HepG2 (cell line): ENCODE data around the gene HUNK. TPM values are rescaled to one million over a fixed set of nuclear protein-coding genes. Genes with fewer than 3 reads are reported as not detected.

Source experiments
- ATAC-seq: fragments of 200-7000 bp; cut with Tn5 transposase; 3 replicates; pipeline ENCODE4 v1.9.1; 2020; ENCODE audit warnings: mild to moderate bottlenecking, moderate library complexity
- BruUV-seq: library from RNA; stranded (reverse); fragments of 400-500 nt; replicated peaks from 2 replicates; lab custom pipeline; 2021; lab: Mats Ljungman, UMichigan
- CTCF ChIA-PET: fragments of 300-600 bp; formaldehyde crosslinking; extraction: SDS; loops from one replicate; lab custom pipeline; 2021; ENCODE audit warnings: low total read pairs, inconsistent platforms, low intra/inter-chr PET ratio; lab: Yijun Ruan, JAX
- POLR2A ChIA-PET: fragments of 350-600 bp; sonication (Branson Sonifier 250); formaldehyde crosslinking; loops from one replicate; lab custom pipeline; 2020; ENCODE audit warnings: antibody characterized with exemption, inconsistent platforms; lab: Yijun Ruan, JAX
- DNase-seq: peaks from one replicate; pipeline ENCODE4 v3.0.0-alpha.2; 2015; ENCODE audit warnings: low spot score
- FAIRE-seq: peaks from 3 replicates; lab custom pipeline; 2011; peaks lifted over from hg19 to GRCh38; lab: Jason Lieb, UNC
- H2AFZ ChIP-seq: one replicate; pipeline ENCODE4 v1.6.1; 2011; ENCODE audit warnings: low read length, inconsistent platforms
- H3K27ac ChIP-seq: fragments of 300-600 bp; 3 replicates; pipeline ENCODE4 v1.8.0; 2011; ENCODE audit warnings: mixed run types, mild to moderate bottlenecking, mixed read lengths, low read length, inconsistent platforms; ENCODE audit not compliant: insufficient read depth; ENCODE audit errors: extremely low read length
- H3K27me3 ChIP-seq, 2 experiments: fragments of 200-600 bp in 1 of 2; 2 replicates in 1 of 2; 3 replicates in 1 of 2; pipeline versions ENCODE4 v1.6.0 to v1.8.0; 2011; ENCODE audit warnings: low read length in 2 of 2, mild to moderate bottlenecking in 2 of 2, moderate library complexity in 2 of 2, inconsistent platforms in 1 of 2; ENCODE audit not compliant: insufficient read depth in 2 of 2, control insufficient read depth in 1 of 2
- H3K36me3 ChIP-seq, 2 experiments: fragments of 200-600 bp in 1 of 2; replicated peaks in 1 of 2; 2 replicates in 1 of 2; 3 replicates in 1 of 2; pipeline versions ENCODE4 v1.5.1 to v1.8.0; 2011; ENCODE audit warnings: low read length in 2 of 2, inconsistent platforms in 1 of 2; ENCODE audit not compliant: insufficient read depth in 2 of 2, control insufficient read depth in 1 of 2
- H3K4me1 ChIP-seq: 2 replicates; pipeline ENCODE4 v1.5.1; 2012; ENCODE audit warnings: low read length, inconsistent platforms; ENCODE audit not compliant: insufficient read depth
- H3K4me2 ChIP-seq: 2 replicates; pipeline ENCODE4 v1.6.0; 2011; ENCODE audit warnings: low read depth, low read length, inconsistent platforms
- H3K4me3 ChIP-seq, 3 experiments: fragments of 200-600 bp in 1 of 3; sonication (generic), shearing (Covaris generic) in 1 of 3; replicated peaks in 1 of 3; 2 replicates each; pipeline ENCODE4 v1.5.1; 2011 to 2016; ENCODE audit warnings: low read length in 3 of 3, inconsistent platforms in 2 of 3, low read depth in 2 of 3, mild to moderate bottlenecking in 2 of 3, control low read depth in 1 of 3, mixed read lengths in 1 of 3; ENCODE audit not compliant: insufficient read depth in 1 of 3
- H3K79me2 ChIP-seq: one replicate; pipeline ENCODE4 v1.6.1; 2011; ENCODE audit warnings: low read length, inconsistent platforms; ENCODE audit not compliant: insufficient read depth
- H3K9ac ChIP-seq: 2 replicates; pipeline ENCODE4 v1.6.0; 2011; ENCODE audit warnings: mild to moderate bottlenecking, low read depth, low read length, inconsistent platforms; ENCODE audit not compliant: insufficient read depth
- H3K9me3 ChIP-seq: 2 replicates; pipeline ENCODE4 v1.5.1; 2012; ENCODE audit warnings: mild to moderate bottlenecking, low read length
- H4K20me1 ChIP-seq: 2 replicates; pipeline ENCODE4 v1.6.0; 2011; ENCODE audit warnings: inconsistent platforms, mild to moderate bottlenecking, low read length, moderate library complexity; ENCODE audit not compliant: insufficient read depth
- ATF2 ChIP-seq: sonication (generic); formaldehyde crosslinking; IDR thresholded peaks from 2 replicates; pipeline ENCODE4 v1.4.0; 2020; ENCODE audit warnings: missing genetic modification reagents
- GATAD2A ChIP-seq: IDR thresholded peaks from 2 replicates; pipeline ENCODE4 v1.6.1; 2016
- KAT2B ChIP-seq: fragments of 150-350 bp; IDR thresholded peaks from 2 replicates; pipeline ENCODE4 v1.6.1; 2014; ENCODE audit warnings: low read depth, low read length, borderline replicate concordance
- KLF12 ChIP-seq: sonication (generic); formaldehyde crosslinking; IDR thresholded peaks from 2 replicates; pipeline ENCODE4 v1.4.0; 2020; ENCODE audit warnings: missing genetic modification reagents, borderline replicate concordance
- NFE2L1 ChIP-seq: sonication (generic); formaldehyde crosslinking; IDR thresholded peaks from 2 replicates; pipeline ENCODE4 v1.4.0; 2020; ENCODE audit warnings: missing genetic modification reagents, mild to moderate bottlenecking, borderline replicate concordance
- NONO ChIP-seq, 2 experiments: fragments of 450-650 bp in 1 of 2; sonication (generic) in 1 of 2; formaldehyde crosslinking in 1 of 2; IDR thresholded peaks in 1 of 2; conservative IDR thresholded peaks in 1 of 2; 2 replicates each; pipeline versions ENCODE4 v1.6.1 to v1.8.0; 2017 to 2022; ENCODE audit warnings: mild to moderate bottlenecking in 1 of 2, missing genetic modification reagents in 1 of 2, moderate library complexity in 1 of 2
- PAF1 ChIP-seq: IDR thresholded peaks from 2 replicates; pipeline ENCODE4 v1.6.1; 2016; ENCODE audit warnings: missing genetic modification reagents, missing compliant biosample characterization
- PHF20 ChIP-seq: sonication (generic); formaldehyde crosslinking; IDR thresholded peaks from 2 replicates; pipeline ENCODE4 v1.5.0; 2020; ENCODE audit warnings: mild to moderate bottlenecking, missing genetic modification reagents
- SRY ChIP-seq: sonication (generic); formaldehyde crosslinking; IDR thresholded peaks from 2 replicates; pipeline ENCODE4 v1.8.0; 2022; ENCODE audit warnings: mild to moderate bottlenecking, missing genetic modification reagents
- ZNF33A ChIP-seq: sonication (generic); formaldehyde crosslinking; IDR thresholded peaks from 2 replicates; pipeline ENCODE4 v1.5.1; 2020; ENCODE audit warnings: missing genetic modification reagents, mild to moderate bottlenecking, moderate library complexity, borderline replicate concordance
- WGBS: methylation state at CpG from one replicate; pipeline ENCODE4 v1.1.6; 2017; ENCODE audit warnings: low lambda C conversion rate; 5-methylcytosine and 5-hydroxymethylcytosine counted together
- in situ Hi-C: cut with HindIII; loops from 2 replicates; pipeline ENCODE4 v1.10.0; 2017; ENCODE audit warnings: low pct_unique_long_range_greater_than_20kb; ENCODE audit not compliant: extremely low pct_ligation_motif_present
- intact Hi-C: fragments of 100-400 bp; cut with micrococcal nuclease; formaldehyde crosslinking; loops from one replicate; pipeline ENCODE4 v1.10.0; 2022; ENCODE audit not compliant: unreplicated experiment
- polyA plus RNA-seq, 8 experiments: library from polyadenylated mRNA; depleted of rRNA in 3 of 8; stranded (reverse) in 7 of 8; unstranded in 1 of 8; fragments of >200 nt; fragmentation: Illumina TruSeq in 4 of 8; extraction: Trizol in 4 of 8; gene quantifications; 2 replicates each; pipeline versions ENCODE4 v1.2.1 to v1.2.3, GENCODE V29; 2011 to 2016; ENCODE audit warnings: low read depth in 4 of 8, missing spikeins in 1 of 8, mixed read lengths in 1 of 8; ENCODE audit not compliant: insufficient read depth in 1 of 8
- total RNA-seq, 5 experiments: library from RNA; depleted of rRNA; stranded (reverse); fragments of >200 nt; fragmentation: Illumina TruSeq; extraction: Trizol; gene quantifications; 2 replicates each; pipeline ENCODE4 v1.2.3, GENCODE V29; 2016; ENCODE audit warnings: low read depth in 1 of 5

HUNK gene
- total and polyA plus RNA-seq, 2 of the 13 experiments (the other 11 are each of a cell fraction or from before 2014, with no cell fraction given) = 1.8 to 1.9 TPM

GRCh38 chr21:32035617-32036016 lies 162.8 kb downstream of the HUNK start:
- H3K4me3 ChIP-seq = no peak overlapping the region
- no peaks in the 10 kb centered on the region for H3K27me3 ChIP-seq
- no peaks in the 10 kb centered on the region for H3K4me1 ChIP-seq
- H3K9me3 ChIP-seq = no peaks in the 10 kb centered on the region
- H3K9ac ChIP-seq = no peak overlapping the region
- no peaks in the 10 kb centered on the region for H4K20me1 ChIP-seq
- 0% methylated on average over 2 of the region's 2 CpGs for WGBS
- FAIRE-seq (no peak), DNase-seq (no peak)
- POLR2A ChIA-PET = no interaction called here
- no peak overlapping the region for H2AFZ ChIP-seq
- no peaks in the 10 kb centered on the region for H3K79me2 ChIP-seq
- no TSS peak for BruUV-seq
- CTCF ChIA-PET = no interaction called here
- no peak overlapping the region for H3K27ac ChIP-seq
- in situ Hi-C loops = no loop called here
- no peak overlapping the region for H3K4me2 ChIP-seq
- H3K36me3 ChIP-seq = no peaks in the 10 kb centered on the region
- TF ChIP-seq GATAD2A (no peak), NFE2L1 (no peak), PAF1 (no peak), KAT2B (no peak), PHF20 (CRISPR knock-in tag) (no peak), SRY (CRISPR knock-in tag) (no peak), KLF12 (CRISPR knock-in tag) (no peak), ATF2 (CRISPR knock-in tag) (no peak), NONO (IDR thresholded peaks at IDR 0.05) (no peak), NONO (CRISPR knock-in tag; conservative IDR thresholded peaks at IDR 0.05) (no peak), ZNF33A (no peak)
- TF ChIP-seq, all 625 proteins: peak for 0
- ATAC-seq = no peak
- intact Hi-C loops = no loop called here
